ENCODE data around the gene ERGIC1. TPM values are rescaled to one million over a fixed set of nuclear protein-coding genes. Genes with fewer than 3 reads are reported as not detected.

Gene ERGIC1
- total RNA-seq, 1 donor from 2014 or later = 105 TPM

- no peak overlapping the region for H3K4me3 ChIP-seq (ENCODE audit: low read depth, low read length)
- TF ChIP-seq, protein P1, sequence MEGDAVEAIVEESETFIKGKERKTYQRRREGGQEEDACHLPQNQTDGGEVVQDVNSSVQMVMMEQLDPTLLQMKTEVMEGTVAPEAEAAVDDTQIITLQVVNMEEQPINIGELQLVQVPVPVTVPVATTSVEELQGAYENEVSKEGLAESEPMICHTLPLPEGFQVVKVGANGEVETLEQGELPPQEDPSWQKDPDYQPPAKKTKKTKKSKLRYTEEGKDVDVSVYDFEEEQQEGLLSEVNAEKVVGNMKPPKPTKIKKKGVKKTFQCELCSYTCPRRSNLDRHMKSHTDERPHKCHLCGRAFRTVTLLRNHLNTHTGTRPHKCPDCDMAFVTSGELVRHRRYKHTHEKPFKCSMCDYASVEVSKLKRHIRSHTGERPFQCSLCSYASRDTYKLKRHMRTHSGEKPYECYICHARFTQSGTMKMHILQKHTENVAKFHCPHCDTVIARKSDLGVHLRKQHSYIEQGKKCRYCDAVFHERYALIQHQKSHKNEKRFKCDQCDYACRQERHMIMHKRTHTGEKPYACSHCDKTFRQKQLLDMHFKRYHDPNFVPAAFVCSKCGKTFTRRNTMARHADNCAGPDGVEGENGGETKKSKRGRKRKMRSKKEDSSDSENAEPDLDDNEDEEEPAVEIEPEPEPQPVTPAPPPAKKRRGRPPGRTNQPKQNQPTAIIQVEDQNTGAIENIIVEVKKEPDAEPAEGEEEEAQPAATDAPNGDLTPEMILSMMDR (IDR thresholded peaks at IDR 0.05; ENCODE audit: insufficient read depth, low read length, severe bottlenecking) = no peak
- DNase-seq (ENCODE audit: low read depth) (no peak), FAIRE-seq (no peak)
- H3K27me3 ChIP-seq (ENCODE audit: control insufficient read depth, insufficient read depth, low read length) = no peaks in the 10 kb centered on the region
- H3K36me3 ChIP-seq (ENCODE audit: control insufficient read depth, insufficient read depth, low read length) = peaks cover 3% of the 10 kb centered on the region
These were observed 20.9 kb downstream of the ERGIC1 start for GRCh38 chr5:172854971-172855370.

GRCh38 chr5:172855597-172856292 lies 21.7 kb downstream of the ERGIC1 start:
- H3K27me3 ChIP-seq (ENCODE audit: control insufficient read depth, insufficient read depth, low read length) = no peaks in the 10 kb centered on the region
- FAIRE-seq (no peak), DNase-seq (ENCODE audit: low read depth) (no peak)
- H3K36me3 ChIP-seq (ENCODE audit: control insufficient read depth, insufficient read depth, low read length) = peaks cover 3% of the 10 kb centered on the region
- TF ChIP-seq, protein P1 (IDR thresholded peaks at IDR 0.05; ENCODE audit: insufficient read depth, low read length, severe bottlenecking) = no peak
- H3K4me3 ChIP-seq (ENCODE audit: low read depth, low read length) = no peak overlapping the region

- FAIRE-seq (peak; percentile 13), DNase-seq (ENCODE audit: low read depth) (no peak)
- H3K27me3 ChIP-seq (ENCODE audit: control insufficient read depth, insufficient read depth, low read length) = no peaks in the 10 kb centered on the region
- TF ChIP-seq, protein P1 (IDR thresholded peaks at IDR 0.05; ENCODE audit: insufficient read depth, low read length, severe bottlenecking) = no peak
- no peak overlapping the region for H3K4me3 ChIP-seq (ENCODE audit: low read depth, low read length)
- H3K36me3 ChIP-seq (ENCODE audit: control insufficient read depth, insufficient read depth, low read length) = peaks cover 3% of the 10 kb centered on the region
These were observed 22.3 kb downstream of the ERGIC1 start for GRCh38 chr5:172856336-172856735.

GRCh38 chr5:172857982-172858381 lies 23.9 kb downstream of the ERGIC1 start:
- no peak overlapping the region for H3K4me3 ChIP-seq (ENCODE audit: low read depth, low read length)
- TF ChIP-seq, protein P1 (IDR thresholded peaks at IDR 0.05; ENCODE audit: insufficient read depth, low read length, severe bottlenecking) = no peak
- DNase-seq (ENCODE audit: low read depth) (no peak), FAIRE-seq (no peak)
- no peaks in the 10 kb centered on the region for H3K27me3 ChIP-seq (ENCODE audit: control insufficient read depth, insufficient read depth, low read length)
- peaks cover 5% of the 10 kb centered on the region for H3K36me3 ChIP-seq (ENCODE audit: control insufficient read depth, insufficient read depth, low read length)

DNA sequence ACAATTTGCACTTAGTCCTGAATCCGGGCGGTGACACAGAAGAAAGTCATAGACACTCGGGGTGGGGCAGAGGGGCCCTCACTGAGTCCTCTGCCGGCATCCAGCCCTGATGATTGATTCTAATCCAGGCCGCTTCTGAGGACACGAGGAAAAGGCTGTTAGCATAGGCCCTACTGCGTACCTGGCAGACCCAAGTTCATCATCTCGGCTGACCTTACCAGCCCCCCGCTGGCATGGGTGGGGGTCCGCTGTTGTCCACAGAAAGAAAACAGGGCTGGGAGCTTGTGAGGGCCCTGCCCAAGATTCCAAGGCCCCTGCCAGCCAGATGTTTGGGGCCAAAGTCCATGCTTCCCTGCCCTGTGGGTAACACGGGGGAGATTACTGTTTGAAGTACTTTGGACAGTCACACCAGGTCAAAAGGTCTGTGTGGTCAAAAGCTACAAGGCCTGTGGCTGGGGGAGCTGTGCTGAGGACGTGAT lies 24.5 kb downstream of the ERGIC1 start:
- no peak for FAIRE-seq
- TF ChIP-seq, protein P1 (IDR thresholded peaks at IDR 0.05; ENCODE audit: insufficient read depth, low read length, severe bottlenecking) = no peak
- no peaks in the 10 kb centered on the region for H3K27me3 ChIP-seq (ENCODE audit: control insufficient read depth, insufficient read depth, low read length)
- no peak for DNase-seq (ENCODE audit: low read depth)
- H3K36me3 ChIP-seq (ENCODE audit: control insufficient read depth, insufficient read depth, low read length) = peaks cover 6% of the 10 kb centered on the region
- H3K4me3 ChIP-seq (ENCODE audit: low read depth, low read length) = no peak overlapping the region

Measured in bronchial epithelial cell (primary cell).